GM12801 (cell line): ENCODE measurements around the gene CENPB.

Experiments
- TF ChIP-seq, protein P1 (sequence below): IDR thresholded peaks from one replicate; pipeline ENCODE4 v1.5.1; 2011; ENCODE audit warnings: control low read depth; ENCODE audit not compliant: insufficient read length; ENCODE audit errors: extremely low read depth

Gene CENPB

DNA sequence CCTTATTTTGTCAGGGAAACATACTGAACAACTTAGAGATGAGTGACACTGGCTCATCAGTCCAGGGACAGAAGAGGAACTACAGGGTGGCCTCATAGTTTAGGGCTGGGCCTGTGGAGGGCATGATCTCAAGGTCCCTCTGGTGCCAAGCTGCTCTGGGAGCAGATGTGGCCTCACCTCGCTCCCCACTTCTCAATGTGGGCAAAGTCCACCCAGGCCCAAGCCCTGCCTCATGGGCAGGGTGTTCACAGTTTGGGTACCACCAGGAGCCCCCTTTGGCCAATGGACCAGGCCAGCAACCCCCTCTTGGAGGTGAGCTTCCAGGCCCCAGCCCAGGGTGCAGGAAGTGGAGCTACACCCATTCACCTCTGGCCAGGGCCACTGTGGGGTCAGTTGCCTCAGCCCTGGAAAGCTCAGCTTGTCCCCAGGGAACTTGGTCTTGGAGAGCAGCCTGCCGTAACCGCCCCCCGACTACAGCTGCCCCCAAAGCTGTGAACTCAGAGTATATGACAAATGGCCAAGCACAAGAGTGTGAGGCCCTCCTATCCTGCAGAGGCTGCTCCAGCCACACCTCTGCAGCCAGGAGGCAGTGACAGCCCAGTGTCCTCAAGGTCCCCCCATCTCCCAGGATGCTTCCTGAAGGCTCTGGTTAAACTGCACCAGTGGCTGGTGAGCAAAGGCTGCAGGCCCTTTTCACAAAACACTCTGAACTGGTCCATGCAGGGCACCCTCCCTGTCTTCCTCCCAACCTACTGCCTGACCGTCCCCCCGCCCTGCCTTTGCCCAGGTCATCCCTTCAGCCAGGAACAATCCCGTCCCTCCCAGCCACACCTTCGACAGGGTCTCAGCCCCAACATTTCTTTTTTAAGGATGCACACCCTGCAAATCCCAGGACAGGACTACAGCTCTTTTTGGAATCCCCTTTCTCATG, 22.6 kb downstream of the CENPB start:
- TF ChIP-seq, protein P1, sequence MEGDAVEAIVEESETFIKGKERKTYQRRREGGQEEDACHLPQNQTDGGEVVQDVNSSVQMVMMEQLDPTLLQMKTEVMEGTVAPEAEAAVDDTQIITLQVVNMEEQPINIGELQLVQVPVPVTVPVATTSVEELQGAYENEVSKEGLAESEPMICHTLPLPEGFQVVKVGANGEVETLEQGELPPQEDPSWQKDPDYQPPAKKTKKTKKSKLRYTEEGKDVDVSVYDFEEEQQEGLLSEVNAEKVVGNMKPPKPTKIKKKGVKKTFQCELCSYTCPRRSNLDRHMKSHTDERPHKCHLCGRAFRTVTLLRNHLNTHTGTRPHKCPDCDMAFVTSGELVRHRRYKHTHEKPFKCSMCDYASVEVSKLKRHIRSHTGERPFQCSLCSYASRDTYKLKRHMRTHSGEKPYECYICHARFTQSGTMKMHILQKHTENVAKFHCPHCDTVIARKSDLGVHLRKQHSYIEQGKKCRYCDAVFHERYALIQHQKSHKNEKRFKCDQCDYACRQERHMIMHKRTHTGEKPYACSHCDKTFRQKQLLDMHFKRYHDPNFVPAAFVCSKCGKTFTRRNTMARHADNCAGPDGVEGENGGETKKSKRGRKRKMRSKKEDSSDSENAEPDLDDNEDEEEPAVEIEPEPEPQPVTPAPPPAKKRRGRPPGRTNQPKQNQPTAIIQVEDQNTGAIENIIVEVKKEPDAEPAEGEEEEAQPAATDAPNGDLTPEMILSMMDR, result no peak

DNA sequence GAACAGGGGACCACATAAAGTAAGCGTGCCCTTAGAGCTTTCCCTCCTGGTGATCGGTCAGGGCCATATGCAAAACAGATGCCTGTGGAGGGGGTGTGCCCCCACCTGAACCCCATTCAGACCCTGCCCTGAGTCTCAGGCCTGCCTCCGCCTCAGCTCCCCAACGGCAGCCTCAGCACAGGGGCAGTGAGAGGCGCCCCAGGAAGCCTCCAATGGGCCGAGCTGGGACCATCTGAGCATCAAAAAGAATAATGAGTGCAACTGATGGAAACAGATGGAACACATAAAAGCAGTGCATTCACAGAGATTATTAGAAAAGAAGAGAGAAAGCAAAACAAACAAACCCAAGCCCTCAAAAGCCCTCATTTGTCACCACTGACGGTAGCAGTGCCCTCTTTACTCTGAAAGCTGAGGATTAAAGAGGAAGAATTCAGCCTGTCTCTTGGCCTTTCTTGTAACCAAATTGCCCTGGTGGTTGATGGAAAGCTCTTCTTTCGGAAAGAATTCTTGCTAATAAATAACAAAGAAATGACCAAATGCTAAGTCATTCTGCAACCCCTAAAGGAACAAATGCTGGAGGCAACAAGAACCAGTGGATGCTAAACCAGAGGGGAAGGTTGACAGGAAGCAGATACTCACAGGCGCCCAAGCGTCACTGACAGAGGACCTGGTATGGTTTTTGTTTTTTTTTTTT, 25.7 kb downstream of the CENPB start:
- TF ChIP-seq, protein P1, result no peak

DNA sequence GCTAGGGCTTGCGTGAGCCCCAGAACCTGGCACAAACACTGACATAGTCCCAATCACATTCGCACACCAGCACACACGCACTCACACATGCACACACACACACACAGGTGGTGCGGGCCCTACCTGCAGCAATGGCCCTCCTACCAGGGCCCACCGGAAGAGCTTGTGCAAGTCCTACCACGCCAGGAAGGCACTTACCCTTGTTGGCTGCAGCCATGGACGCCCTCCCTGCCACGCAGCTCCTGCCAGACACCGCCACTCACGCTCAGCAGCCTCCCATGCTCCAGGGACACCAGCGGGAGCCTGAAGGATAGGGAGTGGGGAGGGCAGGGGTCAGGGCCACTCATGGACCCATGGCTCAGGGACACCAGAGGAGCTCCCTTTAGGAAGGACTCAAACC, 26.7 kb downstream of the CENPB start:
- TF ChIP-seq, protein P1, result no peak

DNA sequence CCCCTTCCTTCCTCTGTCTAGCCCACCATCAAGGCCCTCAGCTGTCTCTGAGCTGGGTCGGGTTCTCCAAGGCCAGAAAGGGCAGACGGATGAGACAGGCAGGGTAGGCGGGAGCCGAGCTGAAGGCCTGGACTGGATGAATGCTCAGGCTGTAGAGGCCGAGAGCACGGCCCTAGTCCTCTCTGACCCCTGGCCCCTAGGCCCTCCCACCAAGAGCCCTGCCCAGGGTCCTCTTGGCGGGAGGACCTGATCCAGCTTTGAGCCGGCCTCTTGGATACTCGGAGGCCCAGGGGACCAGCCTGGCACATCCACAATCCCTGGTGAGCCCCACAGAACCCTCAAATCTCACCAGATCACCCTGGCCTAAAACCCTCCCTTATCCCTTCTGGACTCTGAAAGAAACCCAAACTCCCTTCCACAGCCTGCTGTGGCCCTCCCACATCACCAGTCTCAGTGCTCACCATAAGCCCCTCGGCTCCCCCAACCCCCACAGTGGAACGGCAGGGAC, 27.2 kb downstream of the CENPB start:
- TF ChIP-seq, protein P1, result no peak

DNA sequence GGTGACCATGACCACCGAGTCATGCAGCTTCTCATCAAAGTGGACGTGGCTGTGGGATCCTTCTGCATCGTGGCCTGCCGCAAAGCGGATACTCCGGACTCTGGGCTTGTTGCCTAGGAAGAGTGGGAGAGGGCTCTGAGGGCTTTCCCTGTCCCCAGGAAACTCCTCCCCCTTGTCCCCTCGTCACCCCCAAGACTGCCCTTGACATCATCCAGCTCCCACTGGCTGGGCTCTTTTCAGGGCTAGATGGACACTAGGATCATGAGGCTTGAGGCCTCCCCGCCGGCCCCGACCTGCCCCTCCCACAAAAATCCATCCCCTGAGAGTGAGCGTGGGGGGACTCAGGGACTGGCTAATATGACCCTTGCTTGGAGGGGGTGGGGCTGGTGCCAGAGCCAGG, 28.0 kb downstream of the CENPB start:
- TF ChIP-seq, protein P1, result no peak

DNA sequence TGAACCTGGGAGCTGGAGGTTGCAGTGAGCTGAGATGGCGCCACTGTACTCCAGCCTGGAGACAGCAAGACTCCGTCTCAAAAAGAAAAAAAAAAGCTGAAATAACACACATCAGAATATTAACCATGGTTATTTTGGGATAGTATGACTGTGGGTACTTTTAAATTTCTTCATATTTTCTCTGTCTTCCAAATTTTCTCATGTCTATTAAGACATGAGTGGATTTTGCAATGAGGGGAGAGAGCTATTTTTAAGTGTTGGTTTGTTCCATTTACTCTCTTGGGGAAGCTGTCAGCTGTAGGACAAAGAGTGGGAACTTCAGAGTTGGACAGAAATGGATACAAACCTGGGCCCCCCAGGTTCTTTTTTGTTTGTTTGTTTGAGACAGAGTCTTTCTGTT, 29.3 kb downstream of the CENPB start:
- TF ChIP-seq, protein P1, result no peak

DNA sequence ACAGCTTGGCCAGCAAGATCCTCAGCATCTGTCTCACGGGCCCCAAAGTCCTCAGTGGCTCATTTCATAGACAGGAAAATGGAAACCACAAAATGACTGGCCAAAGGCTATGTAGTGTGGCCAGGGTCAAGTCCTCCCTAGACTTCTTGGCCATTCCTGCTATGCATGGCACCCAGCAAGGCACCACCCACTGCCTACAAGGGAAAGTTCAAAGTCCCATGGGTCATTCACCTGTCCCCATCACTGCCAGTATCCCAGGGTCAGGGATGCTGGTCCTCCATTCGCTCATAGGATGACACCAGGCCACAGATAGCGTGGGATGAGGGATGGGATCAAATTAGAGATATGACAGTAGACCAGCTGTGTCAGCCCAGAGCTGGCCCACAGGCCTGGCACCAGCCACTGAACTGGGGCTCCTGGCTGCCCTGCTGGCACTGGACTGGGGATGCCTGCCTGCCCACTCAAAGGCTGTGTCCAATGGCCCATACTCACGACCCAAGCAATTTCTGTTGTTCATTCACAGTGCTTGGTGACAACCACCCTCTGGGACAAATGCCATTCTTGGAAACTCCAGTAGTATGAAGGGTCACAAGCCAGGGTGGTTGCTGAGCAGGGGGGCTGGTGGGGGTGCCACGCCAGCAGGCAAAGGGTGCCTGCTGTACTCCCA, 30.6 kb downstream of the CENPB start:
- TF ChIP-seq, protein P1, result no peak
